ENCODE measurements around the gene PCBP3.

- peak in 1 of 3 donors; percentile 28 for TF ChIP-seq CTCF (IDR thresholded peaks at IDR 0.05)
- no peak for TF ChIP-seq POLR2A (IDR thresholded peaks at IDR 0.05)
These were observed 327.4 kb downstream of the PCBP3 start for GRCh38 chr21:45970674-45971615.

Data from lower leg skin (tissue), 3 donors.